ENCODE results near the gene PODN.
A peak's percentile ranks its signal among the peaks of the same experiment; 100 is the strongest.

PODN gene, protein sequence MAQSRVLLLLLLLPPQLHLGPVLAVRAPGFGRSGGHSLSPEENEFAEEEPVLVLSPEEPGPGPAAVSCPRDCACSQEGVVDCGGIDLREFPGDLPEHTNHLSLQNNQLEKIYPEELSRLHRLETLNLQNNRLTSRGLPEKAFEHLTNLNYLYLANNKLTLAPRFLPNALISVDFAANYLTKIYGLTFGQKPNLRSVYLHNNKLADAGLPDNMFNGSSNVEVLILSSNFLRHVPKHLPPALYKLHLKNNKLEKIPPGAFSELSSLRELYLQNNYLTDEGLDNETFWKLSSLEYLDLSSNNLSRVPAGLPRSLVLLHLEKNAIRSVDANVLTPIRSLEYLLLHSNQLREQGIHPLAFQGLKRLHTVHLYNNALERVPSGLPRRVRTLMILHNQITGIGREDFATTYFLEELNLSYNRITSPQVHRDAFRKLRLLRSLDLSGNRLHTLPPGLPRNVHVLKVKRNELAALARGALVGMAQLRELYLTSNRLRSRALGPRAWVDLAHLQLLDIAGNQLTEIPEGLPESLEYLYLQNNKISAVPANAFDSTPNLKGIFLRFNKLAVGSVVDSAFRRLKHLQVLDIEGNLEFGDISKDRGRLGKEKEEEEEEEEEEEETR

DNA sequence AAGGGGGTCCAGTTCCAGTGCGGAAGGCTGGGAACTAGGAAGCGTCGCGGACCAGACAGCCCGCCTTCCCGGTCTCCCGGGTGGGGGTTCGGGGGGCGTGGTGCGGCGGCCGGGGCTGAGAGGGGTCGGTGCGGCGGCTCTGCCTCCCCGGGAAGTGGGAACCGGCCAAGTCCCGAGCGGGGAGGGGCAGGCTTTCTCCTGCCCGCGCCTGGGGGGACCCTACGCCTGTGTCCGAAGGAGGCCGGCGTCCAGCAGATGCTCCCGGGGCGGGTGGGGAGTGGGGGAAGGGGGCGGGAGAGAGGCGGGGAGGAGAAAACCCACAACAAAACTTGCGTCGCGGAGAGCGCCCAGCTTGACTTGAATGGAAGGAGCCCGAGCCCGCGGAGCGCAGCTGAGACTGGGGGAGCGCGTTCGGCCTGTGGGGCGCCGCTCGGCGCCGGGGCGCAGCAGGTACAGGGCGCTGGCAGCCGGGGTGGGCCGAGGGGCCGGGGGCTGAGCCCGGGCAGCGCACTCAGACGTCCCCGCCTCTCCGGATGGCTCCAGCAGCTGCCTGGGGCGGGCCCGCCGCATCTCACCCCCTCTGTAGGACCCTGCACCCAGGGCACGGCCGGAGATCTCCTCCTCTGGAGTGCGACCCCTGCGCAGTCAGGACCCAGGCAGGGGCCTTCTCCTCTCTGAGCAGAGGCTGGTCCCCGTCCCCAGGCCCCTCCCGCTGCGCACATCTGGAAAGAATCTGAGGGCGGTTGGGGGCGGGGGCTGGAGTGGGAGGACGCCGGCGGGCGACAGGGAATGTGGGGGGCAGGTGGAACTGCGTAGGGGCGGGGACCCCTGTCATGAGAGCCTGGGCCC, at the start of gene PODN:
PODN (plus strand) TSS at position 355 of the 849 bp plus-strand sequence. CDS start 7,643 bp downstream, outside the sequence.
- no peak for DNase-seq

DNA sequence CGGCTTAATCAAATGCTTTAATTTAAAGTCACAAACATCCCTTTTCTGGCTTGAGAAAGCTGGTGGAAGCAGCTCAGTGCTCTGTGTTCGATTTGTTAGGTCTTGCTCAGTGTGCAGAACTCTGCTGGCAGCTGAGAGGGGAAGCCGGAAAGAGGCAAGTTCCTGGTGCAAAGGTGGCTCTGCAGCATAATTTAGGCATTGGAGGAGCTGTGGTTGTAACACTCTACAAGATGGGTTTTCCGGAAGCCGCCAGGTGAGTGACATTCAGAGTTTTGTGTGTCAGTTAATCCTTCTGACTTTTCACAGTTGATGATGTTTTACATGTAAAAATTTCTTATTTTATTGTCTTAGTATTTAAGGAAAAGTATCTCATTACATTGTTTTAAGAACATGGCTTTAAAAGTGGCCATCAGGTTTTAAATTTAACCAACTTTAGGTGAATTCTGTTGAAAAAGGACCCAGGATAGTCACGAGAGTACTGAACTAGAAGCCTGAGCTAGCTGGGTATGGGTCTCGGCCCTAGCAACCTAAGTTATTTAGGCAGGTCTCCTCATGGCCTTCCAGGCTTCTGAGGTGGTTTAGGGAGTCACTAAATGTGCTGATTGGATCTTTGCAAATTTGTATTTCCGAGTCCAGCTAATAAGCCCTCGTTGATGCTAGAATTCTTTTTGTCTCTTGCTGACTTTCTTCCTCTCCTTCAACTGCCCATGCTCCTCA, 47.1 kb upstream of the PODN start:
- DNase-seq, result peak; percentile 67

DNA sequence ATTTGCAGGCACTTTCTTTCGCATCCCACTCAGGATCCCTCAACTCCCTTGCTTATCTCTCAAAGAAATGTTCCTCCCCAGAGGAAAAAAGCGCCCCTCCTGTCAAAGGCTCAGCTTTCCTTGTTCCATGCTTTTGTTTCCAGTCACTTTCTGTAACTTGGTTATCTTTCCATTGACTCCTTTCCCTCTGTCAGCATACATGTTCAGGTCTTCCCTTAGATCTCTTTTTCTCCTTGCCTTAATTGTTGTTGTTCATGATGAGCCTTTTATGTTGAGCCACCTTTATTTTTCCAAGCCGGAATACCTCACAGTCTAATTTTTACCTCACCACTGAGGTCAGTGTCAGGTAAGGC, 46.5 kb upstream of the PODN start:
- no peak for DNase-seq

DNA sequence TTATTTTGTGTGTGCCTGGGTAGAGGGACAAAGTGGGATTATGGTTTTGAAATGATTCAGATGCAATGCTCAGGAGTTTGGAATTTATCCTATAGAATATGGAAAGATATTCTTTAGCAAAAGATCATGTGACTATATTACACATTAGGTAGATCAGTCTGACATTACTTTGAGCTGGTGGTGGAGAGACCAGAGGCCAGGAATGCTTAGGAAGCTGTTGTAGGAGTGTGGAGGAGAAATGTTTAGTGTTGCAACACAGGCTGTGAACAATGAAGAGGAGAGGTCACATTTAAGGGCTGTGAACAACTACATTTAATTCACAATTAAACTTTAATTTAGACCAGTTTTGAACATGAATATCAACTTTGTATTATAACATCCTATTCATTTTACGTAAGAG, 45.3 kb upstream of the PODN start:
- no peak for DNase-seq

DNA sequence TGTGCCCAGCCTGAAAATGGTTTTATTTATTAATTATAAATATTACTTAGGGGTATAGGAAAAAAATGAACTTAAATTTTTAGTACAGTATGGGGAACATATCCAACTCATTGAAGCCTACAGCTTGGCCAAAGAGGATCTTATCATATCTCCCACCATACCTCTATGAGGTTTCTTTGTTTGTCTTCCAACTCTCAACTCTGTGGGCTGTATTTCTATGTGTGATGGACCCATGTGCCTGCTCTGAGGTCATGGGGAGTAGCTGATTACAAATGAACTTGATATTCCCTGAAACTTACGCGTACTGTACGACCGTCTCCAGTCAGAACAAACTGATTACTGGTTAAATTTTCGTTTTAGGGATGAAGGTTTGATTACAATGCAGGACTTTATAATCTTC, 41.4 kb upstream of the PODN start:
- DNase-seq, result no peak

DNA sequence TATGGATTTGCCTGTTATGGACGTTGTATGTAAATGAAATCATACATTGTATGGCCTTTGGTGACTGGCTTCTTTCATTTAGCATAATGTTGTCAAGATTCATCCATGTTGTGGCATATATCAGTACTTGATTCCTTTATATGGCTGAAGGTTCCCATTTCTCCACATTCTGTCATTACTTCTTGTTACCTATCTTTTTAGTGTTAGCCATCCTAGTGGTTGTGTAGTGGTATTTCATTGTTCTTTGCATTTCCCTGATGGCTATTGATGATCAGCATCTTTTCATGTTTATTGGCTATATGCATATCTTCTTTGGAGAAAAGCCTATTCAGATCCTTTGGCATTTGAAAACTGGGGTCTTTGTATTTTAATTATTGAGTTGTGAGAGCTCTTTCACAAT, 39.8 kb upstream of the PODN start:
- no peak for DNase-seq

DNA sequence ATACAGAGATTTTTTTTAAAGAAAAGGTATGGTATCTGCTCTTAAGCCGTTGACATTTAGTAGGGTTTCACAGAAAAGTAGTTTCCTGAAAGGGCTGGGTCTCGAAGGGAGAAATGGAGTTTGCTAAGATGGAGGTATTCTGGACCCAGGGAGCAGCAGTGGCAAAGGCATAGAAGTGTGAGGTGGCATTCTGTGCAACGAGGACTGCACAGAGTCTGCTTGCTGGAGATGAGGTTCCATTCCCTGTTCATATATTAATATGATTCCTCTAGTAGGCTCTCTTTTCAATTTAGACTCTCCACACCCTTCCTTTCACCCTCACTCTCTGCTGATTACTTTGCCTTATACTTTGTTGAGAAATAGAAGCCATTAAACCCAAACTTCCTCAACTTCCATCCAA, 38.5 kb upstream of the PODN start:
- no peak for DNase-seq

DNA sequence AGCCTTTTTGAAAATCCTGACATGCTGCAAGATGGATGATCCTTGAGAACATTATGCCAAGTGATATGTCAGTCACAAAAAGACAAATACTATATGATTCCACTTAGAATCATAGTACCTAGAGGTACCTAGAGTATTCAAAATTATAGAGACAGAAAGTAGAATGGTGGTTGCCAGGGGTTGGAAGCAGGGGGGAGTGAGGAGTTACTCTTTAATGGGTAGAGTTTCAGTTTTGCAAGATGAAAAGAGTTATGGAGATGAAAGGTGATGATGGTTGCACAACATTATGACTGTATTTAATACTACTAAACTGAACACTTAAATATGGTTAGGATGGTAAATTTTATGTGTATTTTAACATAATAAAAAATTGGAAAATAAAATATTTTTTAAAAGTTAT, 37.9 kb upstream of the PODN start:
- no peak for DNase-seq

DNA sequence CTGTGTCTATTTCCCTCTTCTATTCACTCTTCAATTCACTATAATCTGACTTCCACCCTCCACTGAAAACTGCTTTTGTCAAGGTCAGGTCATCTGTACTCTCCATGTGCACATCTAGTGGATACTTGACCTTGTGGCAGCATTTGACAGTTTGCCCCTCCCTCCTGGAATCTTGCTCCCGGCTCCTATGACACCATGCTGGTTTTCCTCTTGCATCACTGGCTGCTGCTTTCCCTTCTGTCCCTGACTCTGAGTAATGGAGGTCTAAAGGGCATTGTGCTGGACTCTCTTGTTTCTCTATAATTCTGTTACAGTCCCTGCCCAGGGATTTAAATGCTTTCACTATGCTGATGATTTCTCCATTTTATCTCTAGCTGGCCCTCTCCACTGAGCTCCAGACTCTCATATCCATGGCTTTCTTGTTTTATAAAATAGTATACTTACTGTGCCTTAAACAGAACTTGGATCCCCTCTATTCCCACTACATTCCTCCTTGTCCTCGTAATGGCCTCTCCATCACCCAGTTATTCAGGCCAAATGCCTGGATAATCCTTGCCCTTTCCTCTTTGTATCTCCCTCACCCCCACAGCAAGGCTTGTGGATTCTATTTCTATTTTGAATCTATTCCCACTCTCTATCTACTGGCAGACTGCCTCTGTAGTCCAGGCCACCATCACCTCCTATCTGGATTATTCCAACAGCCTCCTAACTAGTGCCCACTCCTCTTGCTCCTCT, 36.8 kb upstream of the PODN start:
- DNase-seq, result peak; percentile 76

DNA sequence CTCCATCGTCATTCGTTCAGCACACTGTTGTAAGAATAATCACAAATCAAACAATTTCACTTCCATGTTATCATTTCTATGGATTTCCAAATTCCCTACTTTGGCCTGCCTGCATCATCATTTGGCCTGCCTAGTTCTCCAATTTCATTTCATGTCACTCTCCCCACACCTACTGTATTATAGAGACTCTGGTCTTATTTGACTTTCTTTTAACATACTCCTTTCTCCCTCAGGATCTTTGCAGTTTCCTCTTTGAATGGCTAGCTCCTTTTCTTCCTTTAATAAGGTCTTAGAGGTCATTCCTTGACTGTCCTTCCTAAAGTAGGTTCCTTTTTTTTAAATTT, 36.3 kb upstream of the PODN start:
- DNase-seq, result no peak

DNA sequence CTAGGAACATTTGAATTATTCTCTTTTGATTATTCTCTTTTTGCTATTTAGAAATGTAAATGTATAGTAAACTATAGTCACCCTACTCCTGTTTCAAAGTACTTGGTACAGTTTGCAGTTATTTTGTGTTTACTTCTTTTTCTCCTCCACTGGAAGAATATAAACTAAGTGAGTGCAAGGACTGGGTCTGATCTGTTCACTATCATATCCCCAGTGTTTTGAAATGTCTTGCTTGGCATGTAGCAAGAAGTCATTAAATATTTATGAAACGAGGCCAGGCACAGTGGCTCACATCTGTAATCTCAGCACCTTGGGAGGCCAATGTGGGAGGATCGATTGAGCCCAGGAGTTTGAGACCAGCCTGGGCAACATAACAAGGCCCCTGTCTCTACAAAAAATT, 35.8 kb upstream of the PODN start:
- DNase-seq, result no peak

DNA sequence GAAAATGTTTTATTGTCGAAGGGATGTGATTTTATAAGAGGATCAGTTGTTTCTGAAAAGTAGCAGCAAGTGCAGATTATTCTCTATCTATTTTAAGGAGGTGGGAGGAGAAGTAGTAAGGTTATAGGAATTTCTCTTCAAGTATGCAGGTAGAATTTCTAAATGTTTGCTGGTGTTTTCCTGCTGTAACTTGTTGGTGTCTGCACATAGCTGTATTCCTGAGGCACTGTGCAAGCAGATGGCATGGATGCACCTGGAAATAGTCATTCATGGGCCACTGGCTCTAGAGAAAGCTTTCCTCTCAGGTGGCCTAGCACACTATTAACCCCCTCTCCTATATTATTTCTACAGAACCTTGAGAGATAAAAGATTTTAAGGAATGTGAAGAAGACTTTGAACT, 30.3 kb upstream of the PODN start:
- DNase-seq, result no peak

DNA sequence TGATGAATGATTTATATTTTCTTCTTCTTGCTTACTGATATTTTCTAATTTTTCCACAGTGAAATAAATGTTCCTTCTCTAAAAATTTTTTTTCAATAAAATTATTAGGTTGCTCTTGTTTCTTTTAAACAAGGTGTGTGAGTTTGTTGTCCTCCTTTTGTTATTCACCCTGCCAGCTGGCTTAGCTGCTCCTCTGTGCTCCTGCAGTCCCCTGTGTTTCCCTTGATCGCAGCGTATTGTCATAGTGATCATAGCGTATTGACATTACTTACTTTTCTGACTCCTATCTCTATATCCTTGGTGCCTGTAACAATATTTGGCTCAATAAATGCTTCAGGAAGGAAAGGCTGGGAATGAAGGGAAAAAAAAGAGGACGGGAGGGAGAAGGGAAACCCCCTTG, 24.9 kb upstream of the PODN start:
- DNase-seq, result no peak

DNA sequence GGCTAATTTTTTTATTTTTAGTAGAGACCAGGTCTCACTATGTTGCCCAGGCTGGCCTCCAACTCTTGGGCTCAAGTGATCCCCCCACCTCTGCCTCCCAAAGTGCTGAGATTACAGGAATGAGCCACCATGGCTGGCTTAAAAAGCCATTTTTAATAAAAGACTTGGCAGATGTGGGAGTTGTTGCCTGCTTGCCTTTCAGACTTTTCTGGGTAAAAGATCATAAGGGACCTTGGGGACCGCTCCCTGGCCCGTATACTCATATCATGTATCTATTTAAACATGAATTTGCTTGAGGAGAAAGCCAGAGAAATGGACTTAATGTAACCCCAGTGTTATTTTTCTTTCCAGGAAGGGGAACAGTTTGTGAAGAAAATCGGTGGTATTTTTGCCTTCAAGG, 23.4 kb upstream of the PODN start:
- no peak for DNase-seq

DNA sequence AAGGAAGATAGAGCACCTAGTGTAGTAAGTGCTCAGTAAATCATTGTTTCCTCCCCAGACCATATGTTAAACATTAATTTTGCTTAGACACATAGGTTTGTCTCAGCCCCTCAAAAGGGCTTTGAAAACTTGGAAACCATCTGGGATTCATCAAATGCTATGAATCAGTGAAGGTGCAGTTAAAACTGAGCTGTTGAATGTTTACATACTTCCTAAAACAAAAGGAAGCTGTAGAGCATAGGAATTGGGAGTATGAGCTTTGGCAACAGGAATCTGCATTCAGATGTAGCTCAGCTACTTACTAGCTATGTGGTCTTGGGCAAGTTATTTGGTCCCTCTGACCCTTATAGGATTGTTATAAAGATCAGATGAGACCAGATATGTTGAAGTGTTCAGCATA, 18.7 kb upstream of the PODN start:
- DNase-seq, result no peak

DNA sequence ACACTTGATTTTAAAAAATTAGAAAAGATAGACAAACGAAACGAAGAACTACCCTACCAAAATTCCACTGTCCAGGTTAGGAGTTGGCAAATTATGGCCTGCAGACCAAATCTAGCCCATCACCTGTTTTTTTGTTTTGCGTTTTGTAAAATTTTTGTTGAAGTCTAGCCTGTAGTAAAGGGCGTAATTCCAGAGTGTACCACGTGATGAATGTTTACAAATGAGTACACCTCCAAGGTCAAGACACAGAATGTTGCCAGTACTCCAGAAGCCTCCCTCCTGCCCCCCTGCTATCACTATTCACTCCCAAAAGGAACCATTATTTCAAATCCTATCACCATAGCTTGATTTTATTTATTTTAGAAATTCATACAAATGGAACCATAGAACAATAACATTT, 17.1 kb upstream of the PODN start:
- no peak for DNase-seq

DNA sequence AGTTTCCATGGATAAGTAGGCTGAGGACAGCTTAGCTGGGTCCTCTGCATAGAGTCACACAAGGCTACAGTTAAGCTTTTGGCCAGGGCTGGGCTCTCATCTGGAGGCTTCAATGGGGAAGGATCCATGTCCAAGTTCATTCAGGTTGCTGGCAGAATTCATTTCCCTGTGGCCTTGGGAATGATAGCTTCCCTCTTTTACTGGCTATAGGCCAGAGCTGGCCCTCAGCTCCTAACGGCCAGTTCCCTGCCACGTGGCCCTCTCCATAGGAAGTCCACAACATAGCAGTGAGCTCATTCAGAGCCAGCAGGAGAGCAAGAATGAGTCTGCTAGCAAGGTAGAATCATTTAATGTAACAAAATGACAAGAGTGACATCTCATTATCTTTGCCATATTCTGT, 15.1 kb upstream of the PODN start:
- DNase-seq, result no peak

DNA sequence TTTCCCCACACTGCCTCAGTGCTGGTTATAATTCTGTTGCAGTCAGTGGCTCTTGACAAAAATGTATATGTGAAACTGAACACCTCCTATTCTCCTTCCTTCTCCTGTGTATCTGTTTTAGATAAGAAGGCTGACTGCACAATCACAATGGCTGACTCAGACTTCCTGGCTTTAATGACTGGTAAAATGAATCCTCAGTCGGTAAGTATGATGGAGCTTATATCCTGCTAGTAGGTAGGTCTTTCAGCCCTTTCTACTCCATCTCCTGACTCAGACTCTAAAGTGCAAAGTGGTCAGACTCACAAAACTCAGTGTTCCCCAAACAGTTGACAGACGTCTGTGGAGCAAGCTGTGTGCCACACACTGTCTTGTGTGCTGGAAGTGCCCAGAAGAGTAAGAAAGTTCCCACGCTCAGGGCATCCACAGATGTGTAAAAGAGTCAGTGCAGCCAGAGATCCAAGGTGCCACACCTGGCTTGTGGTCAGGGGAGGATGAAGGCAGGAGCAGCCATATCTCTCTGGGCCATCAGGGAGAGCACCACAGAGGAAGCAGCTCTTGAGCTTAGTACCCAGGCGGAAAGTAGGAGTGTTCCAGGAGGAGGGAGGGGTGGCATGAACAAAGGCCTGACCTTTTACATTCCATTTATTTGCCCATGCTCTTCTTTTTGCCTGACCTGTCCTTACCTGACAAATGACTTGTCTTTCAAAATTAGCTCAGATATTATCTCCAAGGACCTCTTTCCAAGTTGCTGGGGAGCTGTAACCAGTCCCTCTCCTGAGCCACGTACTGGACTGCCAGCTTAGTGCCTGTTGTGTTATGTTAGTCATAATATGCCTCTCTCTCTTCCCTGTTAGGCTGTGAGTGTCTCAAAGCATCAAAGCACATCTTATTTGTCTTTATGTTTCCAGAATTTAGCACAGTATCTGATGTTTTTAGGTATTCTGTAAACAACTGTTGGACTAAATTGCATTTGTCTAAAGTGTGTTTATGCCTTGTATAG, 14.0 kb upstream of the PODN start:
- DNase-seq, result peak; percentile 43

DNA sequence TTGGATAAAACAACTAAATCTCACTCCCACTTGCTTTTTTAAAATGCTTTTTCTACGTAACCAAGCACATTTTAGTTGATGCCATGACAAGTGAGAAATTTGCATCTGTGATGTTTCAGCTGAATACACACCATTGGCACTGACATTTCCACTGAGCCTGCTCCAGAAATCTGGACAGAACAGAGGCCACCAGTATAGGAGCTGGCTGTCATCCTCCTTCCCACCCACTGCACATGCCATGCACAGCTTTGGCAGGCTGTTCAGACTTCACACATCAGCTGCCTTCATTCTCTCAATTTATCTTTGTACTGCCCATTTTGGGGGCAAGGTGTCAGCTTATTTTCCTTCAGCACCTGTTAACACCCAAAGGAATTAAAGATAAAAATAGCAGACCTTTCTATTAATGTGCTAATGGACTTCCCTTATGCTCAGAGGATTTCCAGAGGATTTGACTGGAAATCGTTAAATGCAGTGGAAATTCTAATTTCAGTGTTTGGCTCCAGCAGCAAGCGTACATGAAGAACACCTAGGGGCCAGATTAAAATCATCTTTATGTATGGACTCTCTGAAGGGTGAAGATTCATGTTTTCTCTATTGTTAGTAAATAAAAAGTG, 12.9 kb upstream of the PODN start:
- DNase-seq, result no peak

DNA sequence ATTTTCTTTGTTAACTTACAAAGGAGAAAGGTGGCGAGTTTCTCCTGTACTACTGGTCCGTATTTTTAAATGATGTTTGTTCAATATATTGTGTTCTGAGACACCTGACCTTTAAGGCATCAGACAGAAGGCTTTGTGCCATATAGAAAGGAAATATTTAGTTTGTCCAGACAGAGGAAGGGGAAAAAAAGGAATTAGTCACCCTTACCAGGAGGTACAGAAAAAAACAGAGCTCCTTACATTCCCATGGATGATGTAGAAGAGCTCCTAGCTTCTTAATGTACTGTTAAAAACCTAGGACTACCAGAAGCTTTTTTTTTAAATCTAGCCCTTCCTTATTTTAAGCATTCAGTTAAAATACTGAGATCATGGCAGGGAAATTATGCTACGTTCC, 12.4 kb upstream of the PODN start:
- DNase-seq, result no peak

DNA sequence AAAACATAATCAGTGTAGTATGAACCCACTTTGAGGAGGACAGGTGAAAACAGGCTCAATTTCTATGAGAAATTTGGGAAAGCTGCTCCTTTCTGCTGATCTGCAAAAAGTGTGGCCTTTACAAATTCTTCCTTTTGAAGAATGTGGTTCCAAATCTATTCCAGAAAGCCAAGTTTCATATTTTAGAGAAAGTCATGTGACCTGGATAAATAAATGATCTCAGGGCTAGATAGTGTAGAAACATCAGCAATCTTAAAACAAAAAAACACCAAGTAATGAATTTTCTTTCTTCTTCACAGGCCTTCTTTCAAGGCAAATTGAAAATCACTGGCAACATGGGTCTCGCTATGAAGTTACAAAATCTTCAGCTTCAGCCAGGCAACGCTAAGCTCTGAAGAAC, 11.7 kb upstream of the PODN start:
- no peak for DNase-seq
